WTC11 (cell line): ENCODE measurements around the gene CENPV. TPM values are rescaled to one million over a fixed set of nuclear protein-coding genes. Genes with fewer than 3 reads are reported as not detected.

ENCODE experiments used
- ATAC-seq: fragments of 200-7000 bp; cut with Tn5 transposase; 2 replicates; pipeline ENCODE4 v1.10.0; 2021; ENCODE audit warnings: mild to moderate bottlenecking, moderate library complexity
- CTCF ChIA-PET: fragments of 300-600 bp; sonication (Branson Sonifier 250); formaldehyde crosslinking; loops from one replicate; lab custom pipeline; 2021; ENCODE audit warnings: antibody characterized with exemption; lab: Charles Lee
- POLR2A ChIA-PET: fragments of 350-600 bp; sonication (Branson Sonifier 250); formaldehyde crosslinking; loops from one replicate; lab custom pipeline; 2021; ENCODE audit warnings: antibody characterized with exemption; lab: Charles Lee
- DNase-seq: peaks from one replicate; pipeline ENCODE4 v3.0.0; 2021; ENCODE audit warnings: low spot score
- H3K27ac Mint-ChIP-seq: 2 replicates; pipeline ENCODE4 v1.8.0; 2021; ENCODE audit warnings: mixed read lengths
- H3K27me3 Mint-ChIP-seq: 2 replicates; pipeline ENCODE4 v1.8.0; 2021; ENCODE audit warnings: low read depth, mild to moderate bottlenecking, moderate library complexity, mixed read lengths
- H3K36me3 Mint-ChIP-seq: 2 replicates; pipeline ENCODE4 v1.8.0; 2021; ENCODE audit warnings: mixed read lengths
- H3K4me1 Mint-ChIP-seq: 2 replicates; pipeline ENCODE4 v1.8.0; 2022; ENCODE audit warnings: mixed read lengths
- H3K4me3 Mint-ChIP-seq: 2 replicates; pipeline ENCODE4 v1.8.0; 2021; ENCODE audit warnings: mild to moderate bottlenecking, moderate library complexity, mixed read lengths
- H3K9me3 Mint-ChIP-seq: 2 replicates; pipeline ENCODE4 v1.8.0; 2021; ENCODE audit warnings: mixed read lengths
- ATF1 ChIP-seq: sonication (generic); formaldehyde crosslinking; IDR thresholded peaks from 2 replicates; pipeline ENCODE4 v1.8.1; 2023; ENCODE audit warnings: mild to moderate bottlenecking, moderate library complexity, missing genetic modification reagents
- CBFB ChIP-seq: sonication (generic); formaldehyde crosslinking; IDR thresholded peaks from 2 replicates; pipeline ENCODE4 v1.8.1; 2022; ENCODE audit warnings: mild to moderate bottlenecking, low read depth, missing genetic modification reagents
- ETV6 ChIP-seq: sonication (generic); formaldehyde crosslinking; IDR thresholded peaks from 2 replicates; pipeline ENCODE4 v1.8.1; 2022; ENCODE audit warnings: mild to moderate bottlenecking, missing genetic modification reagents
- FOXP1 ChIP-seq: sonication (generic); formaldehyde crosslinking; IDR thresholded peaks from 2 replicates; pipeline ENCODE4 v1.8.0; 2022; ENCODE audit warnings: missing genetic modification reagents, mild to moderate bottlenecking, moderate library complexity, borderline replicate concordance
- GTF2I ChIP-seq: fragments of 250-450 bp; sonication (Bioruptor Pico); conservative IDR thresholded peaks from 2 replicates; pipeline ENCODE4 v1.4.0; 2021; ENCODE audit warnings: mild to moderate bottlenecking
- HMGA2 ChIP-seq: fragments of 250-450 bp; sonication (Bioruptor Pico); IDR thresholded peaks from 2 replicates; pipeline ENCODE4 v1.4.0; 2021; ENCODE audit warnings: mild to moderate bottlenecking, moderate library complexity
- JAZF1 ChIP-seq: fragments of 250-450 bp; sonication (Bioruptor Pico); IDR thresholded peaks from 2 replicates; pipeline ENCODE4 v1.9.0; 2021; ENCODE audit warnings: moderate library complexity, mild to moderate bottlenecking, inconsistent platforms
- NFATC4 ChIP-seq: fragments of 250-450 bp; sonication (Bioruptor Pico); IDR thresholded peaks from 2 replicates; pipeline ENCODE4 v1.9.0; 2021; ENCODE audit warnings: mild to moderate bottlenecking
- NR3C1 ChIP-seq: sonication (generic); formaldehyde crosslinking; conservative IDR thresholded peaks from 2 replicates; pipeline ENCODE4 v1.8.1; 2023; ENCODE audit warnings: low read depth, mild to moderate bottlenecking, missing genetic modification reagents
- RELA ChIP-seq: sonication (generic); formaldehyde crosslinking; IDR thresholded peaks from 2 replicates; pipeline ENCODE4 v1.8.1; 2022; ENCODE audit warnings: missing genetic modification reagents, mild to moderate bottlenecking, borderline replicate concordance
- SMAD4 ChIP-seq: sonication (generic); formaldehyde crosslinking; IDR thresholded peaks from 2 replicates; pipeline ENCODE4 v1.8.0; 2022; ENCODE audit warnings: mild to moderate bottlenecking, missing genetic modification reagents
- TCF7 ChIP-seq: sonication (generic); formaldehyde crosslinking; IDR thresholded peaks from 2 replicates; pipeline ENCODE4 v1.8.0; 2022; ENCODE audit warnings: mild to moderate bottlenecking, low read depth, missing genetic modification reagents, moderate library complexity
- TEAD1 ChIP-seq: sonication (generic); formaldehyde crosslinking; IDR thresholded peaks from 2 replicates; pipeline ENCODE4 v1.8.0; 2022; ENCODE audit warnings: mild to moderate bottlenecking, missing genetic modification reagents
- TP53 ChIP-seq: sonication (generic); formaldehyde crosslinking; IDR thresholded peaks from 2 replicates; pipeline ENCODE4 v1.8.1; 2023; ENCODE audit warnings: mild to moderate bottlenecking, missing genetic modification reagents
- ZNF138 ChIP-seq: sonication (generic); formaldehyde crosslinking; conservative IDR thresholded peaks from 2 replicates; pipeline ENCODE4 v1.8.1; 2022; ENCODE audit warnings: mild to moderate bottlenecking, moderate library complexity, missing genetic modification reagents
- ZNF416 ChIP-seq: fragments of 250-450 bp; sonication (Bioruptor Pico); IDR thresholded peaks from 2 replicates; pipeline ENCODE4 v1.9.0; 2021; ENCODE audit warnings: mild to moderate bottlenecking, inconsistent platforms
- ZNF423 ChIP-seq: fragments of 250-450 bp; sonication (Bioruptor Pico); IDR thresholded peaks from 2 replicates; pipeline ENCODE4 v2.1.2; 2022; ENCODE audit warnings: mild to moderate bottlenecking, moderate library complexity
- total RNA-seq: library from RNA; stranded (reverse); gene quantifications from 3 replicates; pipeline ENCODE4 v1.2.3, GENCODE V29; 2021
- TF ChIP-seq, protein P1 (sequence below): sonication (generic); formaldehyde crosslinking; IDR thresholded peaks from 2 replicates; pipeline ENCODE4 v1.8.1; 2022; ENCODE audit warnings: mild to moderate bottlenecking, moderate library complexity, missing genetic modification reagents
- TF ChIP-seq, protein P2 (sequence below): sonication (generic); formaldehyde crosslinking; IDR thresholded peaks from 2 replicates; pipeline ENCODE4 v1.8.1; 2023; ENCODE audit warnings: mild to moderate bottlenecking, missing genetic modification reagents
- TF ChIP-seq, protein P3 (sequence below): sonication (generic); formaldehyde crosslinking; IDR thresholded peaks from 2 replicates; pipeline ENCODE4 v1.8.1; 2022; ENCODE audit warnings: low read depth, missing genetic modification reagents, borderline replicate concordance
- TF ChIP-seq, protein P4 (sequence below): sonication (generic); formaldehyde crosslinking; IDR thresholded peaks from 2 replicates; pipeline ENCODE4 v1.8.0; 2022; ENCODE audit warnings: mild to moderate bottlenecking, missing genetic modification reagents
- TF ChIP-seq, protein P5 (sequence below): sonication (generic); formaldehyde crosslinking; IDR thresholded peaks from 2 replicates; pipeline ENCODE4 v1.8.1; 2023; ENCODE audit warnings: mild to moderate bottlenecking, missing genetic modification reagents, moderate library complexity
- TF ChIP-seq, protein P6 (sequence below): sonication (generic); formaldehyde crosslinking; IDR thresholded peaks from 2 replicates; pipeline ENCODE4 v1.8.1; 2022; ENCODE audit warnings: mild to moderate bottlenecking, missing genetic modification reagents, moderate library complexity, borderline replicate concordance
- TF ChIP-seq, protein P7 (sequence below): sonication (generic); formaldehyde crosslinking; IDR thresholded peaks from 2 replicates; pipeline ENCODE4 v1.8.1; 2023; ENCODE audit warnings: mild to moderate bottlenecking, moderate library complexity, missing genetic modification reagents
- TF ChIP-seq, protein P8 (sequence below): fragments of 250-450 bp; sonication (Bioruptor Pico); IDR thresholded peaks from 2 replicates; pipeline ENCODE4 v1.9.0; 2021; ENCODE audit warnings: moderate library complexity, mild to moderate bottlenecking, inconsistent platforms, borderline replicate concordance
- TF ChIP-seq, protein P9 (sequence below): sonication (generic); formaldehyde crosslinking; IDR thresholded peaks from 2 replicates; pipeline ENCODE4 v1.8.0; 2022; ENCODE audit warnings: mild to moderate bottlenecking, missing genetic modification reagents

The CENPV gene
- total RNA-seq, 1 experiment from 2014 or later = 152 TPM

DNA sequence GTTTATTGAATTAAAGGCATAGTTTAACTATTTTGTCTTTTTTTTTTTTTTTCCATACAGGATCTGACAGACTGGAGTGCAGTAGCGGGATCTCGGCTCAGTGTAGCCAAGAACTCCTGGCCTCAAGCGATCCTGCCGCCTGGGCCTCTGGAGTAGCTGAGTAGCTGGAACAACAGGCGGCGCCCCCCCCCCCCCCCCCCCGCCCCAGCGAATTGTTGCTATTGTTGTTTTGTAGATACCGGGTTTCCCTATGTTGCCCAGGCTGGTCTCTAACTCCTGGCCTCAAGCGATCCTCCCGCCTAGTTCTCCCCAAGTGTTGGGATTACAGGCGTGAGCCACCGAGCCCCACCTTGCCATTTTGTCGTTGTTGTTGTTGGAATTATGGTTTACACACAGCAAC is 1.3 kb upstream of the CENPV start:
- no peak for ATAC-seq
- Mint-ChIP-seq H3K27me3 (peaks cover 24% of the 10 kb centered on the region), H3K4me1 (peaks cover 28% of the 10 kb centered on the region), H3K9me3 (no peaks in the 10 kb centered on the region), H3K36me3 (peaks cover 2% of the 10 kb centered on the region), H3K4me3 (peak overlapping the region; percentile 69), H3K27ac (no peak overlapping the region)
- ChIA-PET POLR2A (interaction anchor here (0.6 to 0.7 kb wide), 2 partner anchors 48 to 145 kb away, joined by 3 to 4 read pairs; no protein-coding TSS in a partner anchor), CTCF (interaction anchor here (0.7 to 6.3 kb wide), 2 partner anchors 9 to 85 kb away, joined by 3 to 64 read pairs; no protein-coding TSS in a partner anchor)
- TF ChIP-seq ZNF416 (CRISPR knock-in tag) (no peak), ZNF423 (CRISPR knock-in tag) (no peak), TEAD1 (CRISPR knock-in tag) (no peak), FOXP1 (CRISPR knock-in tag) (no peak), JAZF1 (CRISPR knock-in tag) (no peak), ATF1 (no peak), HMGA2 (CRISPR knock-in tag) (no peak), TCF7 (CRISPR knock-in tag) (no peak), GTF2I (CRISPR knock-in tag) (no peak)
- TF ChIP-seq, protein P1, sequence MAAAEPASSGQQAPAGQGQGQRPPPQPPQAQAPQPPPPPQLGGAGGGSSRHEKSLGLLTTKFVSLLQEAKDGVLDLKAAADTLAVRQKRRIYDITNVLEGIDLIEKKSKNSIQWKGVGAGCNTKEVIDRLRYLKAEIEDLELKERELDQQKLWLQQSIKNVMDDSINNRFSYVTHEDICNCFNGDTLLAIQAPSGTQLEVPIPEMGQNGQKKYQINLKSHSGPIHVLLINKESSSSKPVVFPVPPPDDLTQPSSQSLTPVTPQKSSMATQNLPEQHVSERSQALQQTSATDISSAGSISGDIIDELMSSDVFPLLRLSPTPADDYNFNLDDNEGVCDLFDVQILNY = no peak
- TF ChIP-seq, protein P2, sequence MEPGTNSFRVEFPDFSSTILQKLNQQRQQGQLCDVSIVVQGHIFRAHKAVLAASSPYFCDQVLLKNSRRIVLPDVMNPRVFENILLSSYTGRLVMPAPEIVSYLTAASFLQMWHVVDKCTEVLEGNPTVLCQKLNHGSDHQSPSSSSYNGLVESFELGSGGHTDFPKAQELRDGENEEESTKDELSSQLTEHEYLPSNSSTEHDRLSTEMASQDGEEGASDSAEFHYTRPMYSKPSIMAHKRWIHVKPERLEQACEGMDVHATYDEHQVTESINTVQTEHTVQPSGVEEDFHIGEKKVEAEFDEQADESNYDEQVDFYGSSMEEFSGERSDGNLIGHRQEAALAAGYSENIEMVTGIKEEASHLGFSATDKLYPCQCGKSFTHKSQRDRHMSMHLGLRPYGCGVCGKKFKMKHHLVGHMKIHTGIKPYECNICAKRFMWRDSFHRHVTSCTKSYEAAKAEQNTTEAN (CRISPR knock-in tag) = no peak
- TF ChIP-seq, protein P3, sequence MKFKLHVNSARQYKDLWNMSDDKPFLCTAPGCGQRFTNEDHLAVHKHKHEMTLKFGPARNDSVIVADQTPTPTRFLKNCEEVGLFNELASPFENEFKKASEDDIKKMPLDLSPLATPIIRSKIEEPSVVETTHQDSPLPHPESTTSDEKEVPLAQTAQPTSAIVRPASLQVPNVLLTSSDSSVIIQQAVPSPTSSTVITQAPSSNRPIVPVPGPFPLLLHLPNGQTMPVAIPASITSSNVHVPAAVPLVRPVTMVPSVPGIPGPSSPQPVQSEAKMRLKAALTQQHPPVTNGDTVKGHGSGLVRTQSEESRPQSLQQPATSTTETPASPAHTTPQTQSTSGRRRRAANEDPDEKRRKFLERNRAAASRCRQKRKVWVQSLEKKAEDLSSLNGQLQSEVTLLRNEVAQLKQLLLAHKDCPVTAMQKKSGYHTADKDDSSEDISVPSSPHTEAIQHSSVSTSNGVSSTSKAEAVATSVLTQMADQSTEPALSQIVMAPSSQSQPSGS = no peak
- TF ChIP-seq, protein P4, sequence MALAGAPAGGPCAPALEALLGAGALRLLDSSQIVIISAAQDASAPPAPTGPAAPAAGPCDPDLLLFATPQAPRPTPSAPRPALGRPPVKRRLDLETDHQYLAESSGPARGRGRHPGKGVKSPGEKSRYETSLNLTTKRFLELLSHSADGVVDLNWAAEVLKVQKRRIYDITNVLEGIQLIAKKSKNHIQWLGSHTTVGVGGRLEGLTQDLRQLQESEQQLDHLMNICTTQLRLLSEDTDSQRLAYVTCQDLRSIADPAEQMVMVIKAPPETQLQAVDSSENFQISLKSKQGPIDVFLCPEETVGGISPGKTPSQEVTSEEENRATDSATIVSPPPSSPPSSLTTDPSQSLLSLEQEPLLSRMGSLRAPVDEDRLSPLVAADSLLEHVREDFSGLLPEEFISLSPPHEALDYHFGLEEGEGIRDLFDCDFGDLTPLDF = no peak
- no peak for DNase-seq

DNA sequence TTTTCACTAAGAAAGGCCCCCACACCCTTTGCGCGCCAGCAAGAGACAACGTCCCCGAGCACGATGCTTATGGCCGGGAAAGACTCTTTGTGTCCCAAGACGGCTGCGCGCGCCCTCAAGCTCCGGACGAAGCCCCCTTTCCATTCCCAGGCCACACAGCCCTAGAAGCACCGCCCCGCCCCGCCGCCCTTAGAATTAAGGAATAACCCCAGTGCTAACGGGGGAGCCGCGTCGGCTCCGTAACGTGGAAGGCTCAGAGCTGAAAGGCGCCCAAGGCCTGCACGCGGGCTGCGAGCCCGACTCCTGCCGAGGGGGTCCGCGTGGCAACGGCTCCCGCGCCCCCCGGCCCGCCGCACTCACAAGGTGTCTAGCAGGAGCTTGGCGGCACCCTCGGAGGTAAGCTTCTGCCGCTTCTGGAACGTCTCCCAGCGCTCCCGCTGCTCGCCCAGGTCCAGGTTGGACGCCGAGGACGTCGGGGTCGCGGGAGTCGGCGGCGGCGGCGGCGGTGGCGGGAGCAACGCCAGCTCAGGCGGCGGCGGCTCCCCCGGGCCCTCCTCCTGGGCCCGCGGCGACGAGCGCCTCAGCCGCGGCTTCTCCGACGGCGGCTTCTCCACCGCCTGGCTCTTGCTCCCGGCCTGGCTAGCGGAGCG is 477 bp downstream of the CENPV start:
- Mint-ChIP-seq H3K4me3 (peak overlapping the region; percentile 93), H3K27ac (peak overlapping the region; percentile 57), H3K9me3 (no peaks in the 10 kb centered on the region), H3K36me3 (peaks cover 17% of the 10 kb centered on the region), H3K27me3 (peaks cover 24% of the 10 kb centered on the region), H3K4me1 (peaks cover 28% of the 10 kb centered on the region)
- ATAC-seq (peak; percentile 40), DNase-seq (peak; percentile 68)
- ChIA-PET POLR2A (interaction anchor here (0.5 to 2.5 kb wide), 9 partner anchors 11 to 183 kb away, joined by 3 to 14 read pairs (median 4); partner anchors contain the start of gene UBB), CTCF (interaction anchor here (0.5 to 6.3 kb wide), 16 partner anchors 11 to 237 kb away, joined by 3 to 64 read pairs (median 4); partner anchors contain the start of genes LRRC75A, NCOR1, TRPV2 and UBB)
- TF ChIP-seq, protein P5, sequence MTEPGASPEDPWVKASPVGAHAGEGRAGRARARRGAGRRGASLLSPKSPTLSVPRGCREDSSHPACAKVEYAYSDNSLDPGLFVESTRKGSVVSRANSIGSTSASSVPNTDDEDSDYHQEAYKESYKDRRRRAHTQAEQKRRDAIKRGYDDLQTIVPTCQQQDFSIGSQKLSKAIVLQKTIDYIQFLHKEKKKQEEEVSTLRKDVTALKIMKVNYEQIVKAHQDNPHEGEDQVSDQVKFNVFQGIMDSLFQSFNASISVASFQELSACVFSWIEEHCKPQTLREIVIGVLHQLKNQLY (CRISPR knock-in tag) = no peak
- TF ChIP-seq SMAD4 (CRISPR knock-in tag) (no peak), ETV6 (no peak), HMGA2 (CRISPR knock-in tag) (no peak), CBFB (CRISPR knock-in tag) (no peak), ZNF138 (CRISPR knock-in tag) (0 out of 2 replicates have a peak, but pooled peaks have one; percentile 47), NR3C1 (CRISPR knock-in tag) (no peak), RELA (peak; percentile 47; the same call in 1 of the 2 replicates), TP53 (CRISPR knock-in tag) (0 out of 2 replicates have a peak, but pooled peaks have one; percentile 7), NFATC4 (CRISPR knock-in tag) (0 out of 2 replicates have a peak, but pooled peaks have one; percentile 40)
- TF ChIP-seq, protein P6, sequence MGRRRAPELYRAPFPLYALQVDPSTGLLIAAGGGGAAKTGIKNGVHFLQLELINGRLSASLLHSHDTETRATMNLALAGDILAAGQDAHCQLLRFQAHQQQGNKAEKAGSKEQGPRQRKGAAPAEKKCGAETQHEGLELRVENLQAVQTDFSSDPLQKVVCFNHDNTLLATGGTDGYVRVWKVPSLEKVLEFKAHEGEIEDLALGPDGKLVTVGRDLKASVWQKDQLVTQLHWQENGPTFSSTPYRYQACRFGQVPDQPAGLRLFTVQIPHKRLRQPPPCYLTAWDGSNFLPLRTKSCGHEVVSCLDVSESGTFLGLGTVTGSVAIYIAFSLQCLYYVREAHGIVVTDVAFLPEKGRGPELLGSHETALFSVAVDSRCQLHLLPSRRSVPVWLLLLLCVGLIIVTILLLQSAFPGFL (CRISPR knock-in tag) = no peak
- TF ChIP-seq, protein P7, sequence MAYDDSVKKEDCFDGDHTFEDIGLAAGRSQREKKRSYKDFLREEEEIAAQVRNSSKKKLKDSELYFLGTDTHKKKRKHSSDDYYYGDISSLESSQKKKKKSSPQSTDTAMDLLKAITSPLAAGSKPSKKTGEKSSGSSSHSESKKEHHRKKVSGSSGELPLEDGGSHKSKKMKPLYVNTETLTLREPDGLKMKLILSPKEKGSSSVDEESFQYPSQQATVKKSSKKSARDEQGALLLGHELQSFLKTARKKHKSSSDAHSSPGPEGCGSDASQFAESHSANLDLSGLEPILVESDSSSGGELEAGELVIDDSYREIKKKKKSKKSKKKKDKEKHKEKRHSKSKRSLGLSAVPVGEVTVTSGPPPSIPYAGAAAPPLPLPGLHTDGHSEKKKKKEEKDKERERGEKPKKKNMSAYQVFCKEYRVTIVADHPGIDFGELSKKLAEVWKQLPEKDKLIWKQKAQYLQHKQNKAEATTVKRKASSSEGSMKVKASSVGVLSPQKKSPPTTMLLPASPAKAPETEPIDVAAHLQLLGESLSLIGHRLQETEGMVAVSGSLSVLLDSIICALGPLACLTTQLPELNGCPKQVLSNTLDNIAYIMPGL (CRISPR knock-in tag) = peak; percentile 71
- TF ChIP-seq, protein P8, sequence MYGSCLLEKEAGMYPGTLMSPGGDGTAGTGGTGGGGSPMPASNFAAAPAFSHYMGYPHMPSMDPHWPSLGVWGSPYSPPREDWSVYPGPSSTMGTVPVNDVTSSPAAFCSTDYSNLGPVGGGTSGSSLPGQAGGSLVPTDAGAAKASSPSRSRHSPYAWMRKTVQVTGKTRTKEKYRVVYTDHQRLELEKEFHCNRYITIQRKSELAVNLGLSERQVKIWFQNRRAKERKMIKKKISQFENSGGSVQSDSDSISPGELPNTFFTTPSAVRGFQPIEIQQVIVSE (CRISPR knock-in tag) = no peak
- TF ChIP-seq, protein P9, sequence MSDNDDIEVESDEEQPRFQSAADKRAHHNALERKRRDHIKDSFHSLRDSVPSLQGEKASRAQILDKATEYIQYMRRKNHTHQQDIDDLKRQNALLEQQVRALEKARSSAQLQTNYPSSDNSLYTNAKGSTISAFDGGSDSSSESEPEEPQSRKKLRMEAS (CRISPR knock-in tag) = peak; percentile 72; the same call in 1 of the 2 replicates
